Esophagus squamous epithelium (tissue), 5 donors: ENCODE measurements around the gene DIS3. TPM values are rescaled to one million over a fixed set of nuclear protein-coding genes. Genes with fewer than 3 reads are reported as not detected.

Experiments
- DNase-seq: peaks from one replicate; lab custom pipeline; 2025; lab: John Stamatoyannopoulos, UW
- H3K27ac ChIP-seq, 4 donors: fragments of 200-600 bp; sonication (generic); one replicate each; pipeline ENCODE4 v1.5.1; 2016 to 2019; ENCODE audit warnings: mild to moderate bottlenecking in 1 of 4
- H3K27me3 ChIP-seq, 4 donors: fragments of 200-600 bp; sonication (generic); 1 replicate in 3 of 4; 2 replicates in 1 of 4; pipeline versions ENCODE4 v1.5.1 to v1.6.0; 2017 to 2021; ENCODE audit warnings: antibody characterized with exemption in 1 of 4
- H3K36me3 ChIP-seq, 3 donors: fragments of 200-600 bp; sonication (generic); one replicate each; pipeline ENCODE4 v1.5.1; 2016 to 2019
- H3K4me1 ChIP-seq, 3 donors: fragments of 200-600 bp; sonication (generic); one replicate each; pipeline ENCODE4 v1.5.1; 2017 to 2019
- H3K4me3 ChIP-seq, 4 donors: fragments of 200-600 bp; sonication (generic); 1 replicate in 3 of 4; 2 replicates in 1 of 4; pipeline ENCODE4 v1.5.1; 2016 to 2019; ENCODE audit warnings: mild to moderate bottlenecking in 2 of 4, moderate library complexity in 1 of 4
- H3K9me3 ChIP-seq, 3 donors: fragments of 200-600 bp; sonication (generic); one replicate each; pipeline ENCODE4 v1.5.1; 2016 to 2019
- CTCF ChIP-seq, 6 experiments: fragments of 450-650 bp in 4 of 6; fragments of 200-600 bp in 2 of 6; sonication (generic) in 2 of 6; IDR thresholded peaks; one replicate each; pipeline ENCODE4 v1.5.1; 2016 to 2019; ENCODE audit warnings: antibody characterized with exemption in 6 of 6, mild to moderate bottlenecking in 4 of 6, moderate library complexity in 4 of 6
- POLR2A ChIP-seq, 4 donors: fragments of 450-650 bp; IDR thresholded peaks; one replicate each; pipeline ENCODE4 v1.6.1; 2017; ENCODE audit warnings: antibody characterized with exemption in 4 of 4, mild to moderate bottlenecking in 4 of 4, moderate library complexity in 3 of 4
- WGBS, 2 donors: methylation state at CpG; one replicate each; pipeline ENCODE4 v1.1.5; 2018; 5-methylcytosine and 5-hydroxymethylcytosine counted together
- intact Hi-C: fragments of 100-400 bp; cut with DNase I; formaldehyde crosslinking; loops from one replicate; pipeline ENCODE4 v1.15.0; 2022
- total RNA-seq, 4 donors: library from RNA; depleted of rRNA; stranded (reverse); fragments of >200 nt; gene quantifications; one replicate each; pipeline ENCODE4 v1.1.0, GENCODE V29; 2016
- donor health status: DM: yes; HTN: yes; CAD: no.

DIS3 gene
- total RNA-seq, result 10 to 100 TPM; 21.0 to 36.7 (median 32.5) TPM

- Histone ChIP-seq H3K27me3 (no peaks in the 10 kb centered on the region), H3K4me3 (peak within 1 kb of the TSS; percentile 84 to 95 (median 88)), H3K27ac (peak within 1 kb of the TSS; percentile 89 to 94 (median 92)), H3K36me3 (peaks cover 0 to 38% (median 4%) of the 10 kb centered on the region in 3 donors), H3K4me1 (peaks cover 9 to 68% (median 24%) of the 10 kb centered on the region in 3 donors), H3K9me3 (no peaks in the 10 kb centered on the region)
- TF ChIP-seq POLR2A (IDR thresholded peaks at IDR 0.05) (peak in 3 of 4 donors; percentile 71 to 83 (median 81)), CTCF (IDR thresholded peaks at IDR 0.05) (peak in 3 of 6 experiments; percentile 1 to 24 (median 11))
- intact Hi-C loops, result no loop called here
- peak; percentile 83 for DNase-seq
- 0 to 1% methylated on average over 28 to 34 of the region's 81 CpGs for WGBS, 2 donors
These were observed at the start of gene DIS3, which contains the start of gene PIBF1 for GRCh38 chr13:72781451-72782439. TSS of gene DIS3 (minus strand) at chr13:72781900. CDS start at chr13:72781832, 68 bp downstream. TSS of gene PIBF1 (plus strand) at chr13:72782133. CDS start at chr13:72783470, 1,337 bp downstream.

- Histone ChIP-seq H3K4me1 (no peaks in the 10 kb centered on the region), H3K27me3 (no peaks in the 10 kb centered on the region), H3K27ac (no peak overlapping the region), H3K9me3 (no peaks in the 10 kb centered on the region), H3K4me3 (no peak overlapping the region), H3K36me3 (peaks cover 0 to 67% (median 2%) of the 10 kb centered on the region in 3 donors)
- no peak for DNase-seq
- intact Hi-C loops, result no loop called here
- 87 to 92% methylated on average over 3 of the region's 3 CpGs for WGBS, 2 donors
- TF ChIP-seq POLR2A (IDR thresholded peaks at IDR 0.05) (no peak), CTCF (IDR thresholded peaks at IDR 0.05) (no peak)
These were observed 42.0 kb upstream of the DIS3 start for GRCh38 chr13:72823724-72824123.

GRCh38 chr13:72823081-72823480, 41.4 kb upstream of the DIS3 start:
- TF ChIP-seq POLR2A (IDR thresholded peaks at IDR 0.05), result no peak
- no peak for TF ChIP-seq CTCF (IDR thresholded peaks at IDR 0.05)
- H3K4me1 ChIP-seq, result no peaks in the 10 kb centered on the region
- DNase-seq, result no peak
- no peaks in the 10 kb centered on the region for H3K27me3 ChIP-seq
- H3K9me3 ChIP-seq, result no peaks in the 10 kb centered on the region
- intact Hi-C loops, result no loop called here
- H3K36me3 ChIP-seq, result peaks cover 0 to 64% (median 2%) of the 10 kb centered on the region in 3 donors
- no peak overlapping the region for H3K27ac ChIP-seq
- WGBS, 2 donors, result 86 to 90% methylated on average over 2 of the region's 2 CpGs
- no peak overlapping the region for H3K4me3 ChIP-seq

GRCh38 chr13:72820898-72821279, 39.2 kb upstream of the DIS3 start:
- H3K4me3 ChIP-seq, result no peak overlapping the region
- WGBS, 2 donors, result 30 to 78% methylated on average over 1 of the region's 1 CpG

More at GRCh38 chr13:72820898-72821279, 39.2 kb upstream of the DIS3 start:
- TF ChIP-seq POLR2A (IDR thresholded peaks at IDR 0.05), result no peak
- no peak for TF ChIP-seq CTCF (IDR thresholded peaks at IDR 0.05)
- Histone ChIP-seq H3K36me3 (peaks cover 0 to 51% (median 2%) of the 10 kb centered on the region in 3 donors), H3K9me3 (no peaks in the 10 kb centered on the region), H3K27me3 (no peaks in the 10 kb centered on the region), H3K27ac (no peak overlapping the region), H3K4me1 (no peaks in the 10 kb centered on the region)
- DNase-seq, result no peak
- intact Hi-C loops, result no loop called here
